ENCODE measurements around the gene ZNF213.

Gene ZNF213

DNA sequence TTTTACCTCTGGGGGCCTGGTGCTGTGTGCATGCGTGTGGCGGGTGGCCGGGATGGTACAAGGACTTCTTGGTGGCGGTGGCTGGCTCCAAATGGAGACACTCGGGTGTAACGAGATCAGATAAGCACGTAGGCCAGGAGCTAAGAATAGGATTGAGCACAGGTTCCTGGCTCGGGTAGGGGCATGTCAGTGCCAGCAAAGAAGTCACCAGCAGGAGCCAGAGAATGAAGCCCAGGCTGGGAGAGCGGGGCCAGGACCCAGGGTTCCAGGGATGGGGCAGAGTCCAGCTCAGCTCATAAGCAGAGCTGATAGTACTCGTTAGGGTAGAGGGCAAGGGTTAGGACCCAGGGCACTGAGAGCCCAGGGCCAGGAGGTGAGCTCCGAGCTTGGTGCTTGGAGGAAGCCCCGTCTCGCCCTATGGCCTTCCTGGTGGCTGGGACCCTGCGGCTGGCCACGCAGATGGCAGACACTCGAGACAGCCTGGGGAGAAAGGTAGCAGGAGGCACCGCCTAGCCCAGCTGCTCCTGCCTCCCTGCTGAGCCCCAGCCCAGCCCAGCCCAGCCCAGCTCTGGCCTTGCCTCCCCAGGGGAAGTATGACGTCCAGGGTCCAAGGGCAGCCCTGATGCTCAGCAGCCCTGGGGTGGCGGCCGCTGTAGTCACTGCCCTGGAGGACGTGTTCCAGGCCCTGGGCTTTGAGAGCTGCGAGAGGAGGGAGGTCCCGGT lies 8.9 kb downstream of the ZNF213 start:
- Histone ChIP-seq H3K36me3 (ENCODE audit: control insufficient read depth in 2 of 2, insufficient read depth in 2 of 2, low read length in 2 of 2) (peaks cover 15 to 20% of the 10 kb centered on the region in 2 donors), H3K9ac (ENCODE audit: low read length in 2 of 2) (no peak overlapping the region), H3K27me3 (ENCODE audit: control insufficient read depth in 1 of 2, insufficient read depth in 2 of 2, low read length in 2 of 2) (no peaks in the 10 kb centered on the region), H3K4me1 (ENCODE audit: control insufficient read depth, insufficient read depth, low read length) (no peaks in the 10 kb centered on the region), H3K4me3 (ENCODE audit: low read length in 2 of 2) (no peak overlapping the region), H3K27ac (ENCODE audit: low read length) (no peak overlapping the region), H3K9me3 (ENCODE audit: control insufficient read depth in 2 of 2, low read length in 2 of 2) (no peaks in the 10 kb centered on the region)

- no peaks in the 10 kb centered on the region for H3K9me3 ChIP-seq (ENCODE audit: control insufficient read depth in 2 of 2, low read length in 2 of 2)
- no peak overlapping the region for H3K9ac ChIP-seq (ENCODE audit: low read length in 2 of 2)
- H3K36me3 ChIP-seq (ENCODE audit: control insufficient read depth in 2 of 2, insufficient read depth in 2 of 2, low read length in 2 of 2): peaks cover 8 to 16% of the 10 kb centered on the region in 2 donors
- H3K4me1 ChIP-seq (ENCODE audit: control insufficient read depth, insufficient read depth, low read length): peaks cover 5% of the 10 kb centered on the region
- H3K4me3 ChIP-seq (ENCODE audit: low read length in 2 of 2): no peak overlapping the region
- H3K27ac ChIP-seq (ENCODE audit: low read length): no peak overlapping the region
- no peaks in the 10 kb centered on the region for H3K27me3 ChIP-seq (ENCODE audit: control insufficient read depth in 1 of 2, insufficient read depth in 2 of 2, low read length in 2 of 2)
Measured at GRCh38 chr16:3144321-3144983, 9.6 kb downstream of the ZNF213 start.

DNA sequence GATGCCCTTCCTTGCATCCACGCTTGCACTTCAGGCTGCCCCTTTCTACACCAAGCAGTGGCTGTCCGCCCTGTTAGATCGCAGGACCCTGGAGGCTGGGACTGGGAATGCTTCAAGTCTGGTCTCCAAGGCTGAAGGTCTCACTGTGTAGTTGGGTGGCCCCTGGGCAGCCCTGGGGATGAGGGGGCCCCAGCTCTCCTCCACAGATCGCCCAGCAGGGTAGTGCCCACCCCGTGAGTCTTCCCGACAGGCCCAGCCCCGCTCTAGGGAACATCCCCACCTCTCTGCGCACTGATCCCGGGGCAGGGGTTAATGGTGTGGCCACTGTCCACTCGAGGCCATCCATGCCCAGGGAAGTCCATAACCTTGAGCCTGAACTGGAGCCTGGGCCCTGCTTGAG lies 10.3 kb downstream of the ZNF213 start:
- H3K4me3 ChIP-seq (ENCODE audit: low read length in 2 of 2): no peak overlapping the region
- H3K27me3 ChIP-seq (ENCODE audit: control insufficient read depth in 1 of 2, insufficient read depth in 2 of 2, low read length in 2 of 2): no peaks in the 10 kb centered on the region
- no peak overlapping the region for H3K9ac ChIP-seq (ENCODE audit: low read length in 2 of 2)
- peaks cover 12% of the 10 kb centered on the region for H3K4me1 ChIP-seq (ENCODE audit: control insufficient read depth, insufficient read depth, low read length)
- H3K36me3 ChIP-seq (ENCODE audit: control insufficient read depth in 2 of 2, insufficient read depth in 2 of 2, low read length in 2 of 2): peaks cover 8 to 16% of the 10 kb centered on the region in 2 donors
- H3K27ac ChIP-seq (ENCODE audit: low read length): no peak overlapping the region
- no peaks in the 10 kb centered on the region for H3K9me3 ChIP-seq (ENCODE audit: control insufficient read depth in 2 of 2, low read length in 2 of 2)

DNA sequence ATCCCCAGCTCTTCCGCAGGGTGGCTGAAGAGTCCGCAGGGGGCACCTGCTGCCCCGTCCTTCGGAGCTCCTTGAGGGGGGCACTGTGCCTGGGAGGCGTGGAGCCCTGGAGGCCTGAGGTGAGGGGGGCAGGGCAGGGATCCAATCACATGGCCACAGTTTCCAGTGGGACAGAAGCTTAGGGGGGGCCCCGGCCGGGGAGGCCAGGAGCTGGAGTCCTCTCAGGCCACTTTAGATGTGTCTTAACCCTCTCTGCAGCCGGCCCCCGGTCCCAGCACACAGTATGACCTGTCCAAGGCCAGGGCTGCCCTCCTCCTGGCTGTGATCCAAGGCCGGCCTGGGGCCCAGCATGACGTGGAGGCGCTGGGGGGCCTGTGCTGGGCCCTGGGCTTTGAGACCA lies 10.8 kb downstream of the ZNF213 start:
- Histone ChIP-seq H3K4me1 (ENCODE audit: control insufficient read depth, insufficient read depth, low read length) (peaks cover 13% of the 10 kb centered on the region), H3K9ac (ENCODE audit: low read length in 2 of 2) (no peak overlapping the region), H3K27ac (ENCODE audit: low read length) (no peak overlapping the region), H3K27me3 (ENCODE audit: control insufficient read depth in 1 of 2, insufficient read depth in 2 of 2, low read length in 2 of 2) (no peaks in the 10 kb centered on the region), H3K9me3 (ENCODE audit: control insufficient read depth in 2 of 2, low read length in 2 of 2) (no peaks in the 10 kb centered on the region), H3K4me3 (ENCODE audit: low read length in 2 of 2) (no peak overlapping the region), H3K36me3 (ENCODE audit: control insufficient read depth in 2 of 2, insufficient read depth in 2 of 2, low read length in 2 of 2) (peaks cover 8 to 16% of the 10 kb centered on the region in 2 donors)

DNA sequence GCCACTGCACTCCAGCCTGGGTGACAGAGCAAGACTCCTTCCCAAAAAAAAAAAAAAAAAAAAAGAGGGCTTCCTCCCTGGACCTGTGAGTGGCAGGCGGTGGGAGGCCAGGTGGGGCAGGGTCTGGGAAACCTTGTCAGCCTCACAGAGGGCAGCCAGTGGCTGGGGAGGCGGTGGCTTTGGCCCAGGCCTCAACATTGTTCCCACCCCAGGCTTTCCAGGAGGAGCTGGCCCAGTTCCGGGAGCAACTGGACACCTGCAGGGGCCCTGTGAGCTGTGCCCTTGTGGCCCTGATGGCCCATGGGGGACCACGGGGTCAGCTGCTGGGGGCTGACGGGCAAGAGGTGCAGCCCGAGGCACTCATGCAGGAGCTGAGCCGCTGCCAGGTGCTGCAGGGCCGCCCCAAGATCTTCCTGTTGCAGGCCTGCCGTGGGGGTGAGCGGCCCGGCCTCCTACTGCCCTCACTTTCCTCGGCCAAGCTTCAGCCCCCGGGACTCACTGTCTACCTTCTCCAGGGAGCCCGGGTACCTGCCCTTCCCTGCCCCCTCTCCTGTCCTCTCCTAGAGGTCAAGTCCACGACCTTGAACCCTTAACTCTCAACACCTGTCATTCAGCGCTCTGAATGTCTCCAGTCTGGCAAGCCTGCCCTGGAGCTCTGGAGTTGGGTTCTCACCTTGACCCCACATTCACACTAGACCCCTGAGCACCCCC lies 12.4 kb downstream of the ZNF213 start:
- no peak overlapping the region for H3K27ac ChIP-seq (ENCODE audit: low read length)
- H3K27me3 ChIP-seq (ENCODE audit: control insufficient read depth in 1 of 2, insufficient read depth in 2 of 2, low read length in 2 of 2): no peaks in the 10 kb centered on the region
- H3K9ac ChIP-seq (ENCODE audit: low read length in 2 of 2): no peak overlapping the region
- no peaks in the 10 kb centered on the region for H3K9me3 ChIP-seq (ENCODE audit: control insufficient read depth in 2 of 2, low read length in 2 of 2)
- no peak overlapping the region for H3K4me3 ChIP-seq (ENCODE audit: low read length in 2 of 2)
- peaks cover 19% of the 10 kb centered on the region for H3K4me1 ChIP-seq (ENCODE audit: control insufficient read depth, insufficient read depth, low read length)
- H3K36me3 ChIP-seq (ENCODE audit: control insufficient read depth in 2 of 2, insufficient read depth in 2 of 2, low read length in 2 of 2): peaks cover under 1 to 7% of the 10 kb centered on the region in 2 donors

GRCh38 chr16:3147757-3148104 lies 12.9 kb downstream of the ZNF213 start:
- no peaks in the 10 kb centered on the region for H3K9me3 ChIP-seq (ENCODE audit: control insufficient read depth in 2 of 2, low read length in 2 of 2)
- no peaks in the 10 kb centered on the region for H3K27me3 ChIP-seq (ENCODE audit: control insufficient read depth in 1 of 2, insufficient read depth in 2 of 2, low read length in 2 of 2)
- no peak overlapping the region for H3K9ac ChIP-seq (ENCODE audit: low read length in 2 of 2)

GRCh38 chr16:3148256-3149192 lies 13.7 kb downstream of the ZNF213 start:
- Histone ChIP-seq H3K9ac (ENCODE audit: low read length in 2 of 2) (no peak overlapping the region), H3K27me3 (ENCODE audit: control insufficient read depth in 1 of 2, insufficient read depth in 2 of 2, low read length in 2 of 2) (no peaks in the 10 kb centered on the region), H3K27ac (ENCODE audit: low read length) (peak overlapping the region; percentile 74), H3K9me3 (ENCODE audit: control insufficient read depth in 2 of 2, low read length in 2 of 2) (no peaks in the 10 kb centered on the region), H3K4me3 (ENCODE audit: low read length in 2 of 2) (no peak overlapping the region), H3K4me1 (ENCODE audit: control insufficient read depth, insufficient read depth, low read length) (peaks cover 21% of the 10 kb centered on the region), H3K36me3 (ENCODE audit: control insufficient read depth in 2 of 2, insufficient read depth in 2 of 2, low read length in 2 of 2) (no peaks in the 10 kb centered on the region)

More at GRCh38 chr16:3147757-3148104, 12.9 kb downstream of the ZNF213 start:
- Histone ChIP-seq H3K4me3 (ENCODE audit: low read length in 2 of 2) (no peak overlapping the region), H3K27ac (ENCODE audit: low read length) (no peak overlapping the region), H3K4me1 (ENCODE audit: control insufficient read depth, insufficient read depth, low read length) (peaks cover 21% of the 10 kb centered on the region), H3K36me3 (ENCODE audit: control insufficient read depth in 2 of 2, insufficient read depth in 2 of 2, low read length in 2 of 2) (peaks cover 0 to 2% of the 10 kb centered on the region in 2 donors)

- peaks cover under 1% of the 10 kb centered on the region in 2 donors for H3K9me3 ChIP-seq (ENCODE audit: control insufficient read depth in 2 of 2, low read length in 2 of 2)
- H3K27me3 ChIP-seq (ENCODE audit: control insufficient read depth in 1 of 2, insufficient read depth in 2 of 2, low read length in 2 of 2): no peaks in the 10 kb centered on the region
- H3K27ac ChIP-seq (ENCODE audit: low read length): peak overlapping the region; percentile 74
- H3K4me3 ChIP-seq (ENCODE audit: low read length in 2 of 2): peak overlapping the region; percentile 80 to 86
- peaks cover 21% of the 10 kb centered on the region for H3K4me1 ChIP-seq (ENCODE audit: control insufficient read depth, insufficient read depth, low read length)
- peak overlapping the region in 1 of 2 donors; percentile 27 for H3K9ac ChIP-seq (ENCODE audit: low read length in 2 of 2)
- no peaks in the 10 kb centered on the region for H3K36me3 ChIP-seq (ENCODE audit: control insufficient read depth in 2 of 2, insufficient read depth in 2 of 2, low read length in 2 of 2)
Measured at GRCh38 chr16:3149193-3149530, 14.3 kb downstream of the ZNF213 start.

DNA sequence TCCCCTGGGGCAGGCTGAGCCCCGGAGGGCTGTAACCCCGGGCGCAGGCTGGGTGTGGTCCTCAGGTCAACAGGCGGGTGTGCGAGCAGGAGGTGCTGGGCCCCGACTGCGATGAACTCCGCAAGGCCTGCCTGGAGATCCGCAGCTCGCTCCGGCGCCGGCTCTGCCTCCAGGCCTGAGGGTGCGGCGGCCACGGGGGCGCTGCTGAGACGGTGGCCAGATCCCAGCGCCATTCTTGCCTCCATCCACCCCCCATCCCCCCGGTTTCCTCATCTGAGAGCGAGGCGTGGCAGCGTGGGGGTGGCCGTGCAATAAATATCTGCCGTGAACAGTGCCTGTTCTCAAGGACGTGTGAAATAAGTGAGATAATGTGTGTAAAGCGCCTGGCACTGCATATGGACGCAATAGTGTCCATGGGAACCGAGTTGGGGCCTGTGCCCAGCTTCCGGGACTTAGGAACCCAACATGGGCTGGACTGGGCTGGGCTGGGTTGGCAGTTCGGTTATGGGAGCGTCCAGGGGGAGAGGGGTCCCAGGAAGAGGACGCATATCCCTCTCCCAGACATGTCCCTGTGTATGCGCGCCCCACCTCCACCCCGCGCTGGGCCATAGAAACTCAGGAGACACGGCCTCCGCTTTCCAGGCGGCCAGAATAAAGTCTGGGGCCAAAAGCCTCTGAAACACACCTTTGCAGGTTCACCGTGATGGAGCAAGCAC lies 15.0 kb downstream of the ZNF213 start:
- Histone ChIP-seq H3K4me3 (ENCODE audit: low read length in 2 of 2) (peak overlapping the region; percentile 80 to 86), H3K36me3 (ENCODE audit: control insufficient read depth in 2 of 2, insufficient read depth in 2 of 2, low read length in 2 of 2) (no peaks in the 10 kb centered on the region), H3K9ac (ENCODE audit: low read length in 2 of 2) (peak overlapping the region; percentile 68 to 76), H3K27ac (ENCODE audit: low read length) (peak overlapping the region; percentile 74), H3K9me3 (ENCODE audit: control insufficient read depth in 2 of 2, low read length in 2 of 2) (peaks cover 2 to 3% of the 10 kb centered on the region in 2 donors), H3K27me3 (ENCODE audit: control insufficient read depth in 1 of 2, insufficient read depth in 2 of 2, low read length in 2 of 2) (no peaks in the 10 kb centered on the region), H3K4me1 (ENCODE audit: control insufficient read depth, insufficient read depth, low read length) (peaks cover 21% of the 10 kb centered on the region)

Data from stomach smooth muscle (tissue), 2 donors.